ENCODE data around the gene SYNDIG1.

SYNDIG1 gene

DNA sequence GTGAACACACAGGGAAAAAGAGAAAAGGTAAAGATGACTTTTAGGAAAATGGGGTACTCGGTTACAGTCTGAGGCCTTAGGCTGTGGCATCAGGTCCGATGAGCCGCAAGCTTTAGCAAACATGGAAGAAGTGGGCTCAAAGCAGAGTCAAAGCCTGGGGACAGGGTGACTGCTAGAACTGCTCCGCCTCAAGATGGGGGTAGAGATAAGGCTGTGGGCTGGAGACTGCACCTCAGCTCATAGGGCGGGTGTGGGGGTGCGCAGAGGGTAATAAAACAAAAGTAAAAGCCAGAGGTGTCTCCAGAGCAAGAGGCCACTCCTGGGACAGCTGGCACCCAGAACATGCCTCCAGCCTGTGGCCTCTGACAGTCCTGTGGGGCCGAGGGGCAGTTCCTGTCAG, 21.3 kb upstream of the SYNDIG1 start:
- DNase-seq, result no peak

DNA sequence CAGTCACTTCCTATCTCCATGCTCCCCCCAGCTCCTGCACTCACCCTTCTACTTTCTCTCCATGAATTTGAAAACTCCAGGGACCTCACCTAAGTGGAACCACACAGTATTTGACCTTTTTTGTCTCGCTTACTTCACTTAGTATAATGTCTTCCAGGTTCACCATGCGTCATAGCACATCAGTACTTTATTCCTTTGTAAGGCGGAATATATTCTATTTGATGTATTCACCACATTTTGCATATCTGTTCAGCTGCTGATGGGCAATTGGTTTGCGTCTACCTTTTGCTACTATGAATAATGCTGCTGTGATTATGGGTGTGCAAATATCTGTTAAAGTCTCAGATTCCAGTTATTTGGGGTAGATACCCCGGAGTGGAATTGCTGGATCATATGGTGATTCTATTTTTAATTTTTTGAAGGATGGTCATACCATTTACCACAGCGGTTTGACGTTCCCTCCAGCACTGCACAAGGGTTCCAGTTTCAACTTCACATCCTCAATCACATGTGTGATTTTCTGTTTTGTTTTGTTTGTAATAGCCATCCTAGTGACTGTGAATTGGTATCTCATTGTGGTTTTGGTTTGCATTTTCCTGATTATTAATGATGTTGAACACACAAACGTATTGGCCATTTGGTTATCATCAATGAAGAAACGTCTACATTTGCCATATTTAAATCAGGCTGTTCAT, 20.3 kb upstream of the SYNDIG1 start:
- DNase-seq, result no peak

DNA sequence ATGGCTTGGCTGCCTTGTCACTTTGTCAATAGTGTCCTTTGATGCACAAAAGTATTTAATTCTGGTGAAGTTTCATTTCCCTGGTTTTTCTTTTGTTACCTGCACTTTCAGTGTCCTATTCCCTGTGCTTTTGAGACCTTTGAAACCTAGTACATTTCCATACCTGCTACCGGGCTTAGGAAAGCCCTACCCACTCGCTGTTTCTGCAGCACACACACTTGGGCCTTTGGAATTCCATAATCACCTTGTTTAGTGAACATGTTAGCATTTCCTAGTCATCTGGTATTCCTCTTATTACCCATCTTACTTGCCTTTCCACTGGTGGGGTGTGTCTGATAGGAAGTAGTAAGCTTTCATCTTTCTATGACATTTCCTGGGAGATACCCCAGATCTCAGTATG, 19.3 kb upstream of the SYNDIG1 start:
- no peak for DNase-seq

DNA sequence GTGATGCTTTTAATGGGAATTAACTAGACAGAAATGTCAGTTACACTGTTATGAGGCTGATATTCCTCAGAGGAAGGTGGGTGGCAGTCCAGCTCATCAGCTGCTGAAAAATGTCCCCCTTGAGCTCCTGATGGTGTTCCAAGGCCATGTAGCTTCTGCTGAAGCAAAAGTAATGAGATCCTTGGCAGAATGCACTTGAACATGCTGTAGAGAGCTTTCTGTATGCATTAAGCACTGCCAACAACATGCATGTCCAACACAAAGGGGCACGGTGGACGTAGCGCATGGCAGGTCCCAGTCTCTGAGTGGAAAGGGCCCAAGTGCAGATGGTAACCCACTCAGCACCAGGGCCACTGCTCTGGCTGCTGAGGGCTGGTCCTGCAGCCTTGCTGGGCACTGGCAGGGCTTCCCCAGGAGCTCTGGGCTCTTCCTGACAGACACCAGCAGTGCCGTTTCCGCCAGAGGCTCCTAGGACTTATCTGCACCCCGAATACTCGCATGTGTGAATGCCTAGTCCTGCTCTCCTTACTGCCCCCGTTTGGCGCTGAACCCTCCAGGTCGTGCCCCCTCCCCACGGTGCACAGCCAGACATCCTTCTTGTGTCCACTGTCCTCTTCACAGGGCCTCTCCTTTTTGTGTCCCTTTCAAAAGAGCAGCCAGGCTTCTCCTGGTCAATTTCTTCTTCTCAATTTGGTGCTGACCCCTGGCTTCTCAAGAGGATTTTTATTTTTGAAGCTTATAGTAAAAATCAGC, 18.6 kb upstream of the SYNDIG1 start:
- no peak for DNase-seq

DNA sequence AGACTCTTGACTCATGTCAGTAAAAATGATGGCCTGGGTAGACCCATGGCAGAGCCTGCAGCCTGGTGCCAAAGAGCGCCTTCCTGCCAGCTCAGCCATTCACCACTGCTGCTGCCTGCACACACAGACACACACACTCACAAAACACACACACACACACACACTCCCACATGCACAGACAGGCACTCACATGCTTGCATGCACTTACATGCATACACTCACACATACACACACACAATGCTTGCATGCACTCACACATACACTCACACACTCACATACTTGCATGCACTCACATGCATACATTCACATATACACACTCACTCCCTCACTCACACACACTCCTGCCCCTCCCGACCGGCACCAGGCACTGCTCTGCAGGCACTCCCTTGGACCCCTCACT, 18.0 kb upstream of the SYNDIG1 start:
- DNase-seq, result no peak

DNA sequence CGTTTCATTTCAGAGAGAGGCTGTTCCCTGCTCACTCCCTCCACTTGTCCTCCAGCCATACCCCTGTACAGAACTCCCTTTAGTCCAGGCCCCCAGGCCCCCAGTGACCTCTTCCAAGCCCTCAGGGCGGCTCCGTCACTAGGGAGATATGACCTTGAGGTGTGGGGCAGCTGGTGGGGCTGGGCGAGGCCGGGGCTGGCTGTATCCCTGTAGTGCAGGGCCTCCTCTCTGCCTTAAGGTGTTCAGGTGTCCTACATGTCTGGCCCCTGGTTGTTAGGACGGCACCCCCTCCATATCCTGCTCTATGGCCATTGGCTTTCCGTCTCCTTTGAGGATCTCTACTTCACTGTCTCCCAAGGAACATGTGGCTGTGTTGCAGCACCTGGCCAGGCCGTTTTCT, 17.4 kb upstream of the SYNDIG1 start:
- DNase-seq, result no peak

DNA sequence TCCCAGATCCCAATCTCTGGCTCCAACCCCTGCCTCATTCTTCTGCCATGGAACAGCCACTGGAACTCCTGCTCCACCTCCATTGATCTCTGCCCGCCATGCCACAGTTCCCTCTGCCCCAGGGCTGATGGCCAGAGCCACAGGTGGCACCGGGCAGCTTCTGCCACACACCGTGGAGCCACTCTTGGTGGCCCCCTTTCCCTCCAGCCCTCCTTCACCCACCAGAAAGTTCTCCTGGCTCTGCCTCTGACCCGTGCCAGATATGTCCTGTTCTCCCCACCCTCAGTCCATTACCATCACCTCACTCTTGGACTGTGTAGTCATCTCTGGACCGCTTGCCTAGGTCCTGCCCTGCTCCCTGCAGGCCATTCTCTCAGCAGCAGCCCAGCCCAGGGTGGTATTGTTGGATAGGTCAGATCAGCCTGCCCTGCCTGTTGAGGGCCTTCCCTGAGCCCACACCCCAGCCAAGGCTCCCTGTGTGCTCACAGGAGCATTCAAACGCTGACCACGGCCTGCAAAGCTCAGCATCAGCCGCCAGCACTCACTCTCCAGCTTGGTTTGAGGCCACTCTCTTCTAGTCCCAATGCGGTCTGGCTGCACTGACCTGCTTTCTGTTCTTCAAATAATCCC, 16.8 kb upstream of the SYNDIG1 start:
- DNase-seq, result no peak

DNA sequence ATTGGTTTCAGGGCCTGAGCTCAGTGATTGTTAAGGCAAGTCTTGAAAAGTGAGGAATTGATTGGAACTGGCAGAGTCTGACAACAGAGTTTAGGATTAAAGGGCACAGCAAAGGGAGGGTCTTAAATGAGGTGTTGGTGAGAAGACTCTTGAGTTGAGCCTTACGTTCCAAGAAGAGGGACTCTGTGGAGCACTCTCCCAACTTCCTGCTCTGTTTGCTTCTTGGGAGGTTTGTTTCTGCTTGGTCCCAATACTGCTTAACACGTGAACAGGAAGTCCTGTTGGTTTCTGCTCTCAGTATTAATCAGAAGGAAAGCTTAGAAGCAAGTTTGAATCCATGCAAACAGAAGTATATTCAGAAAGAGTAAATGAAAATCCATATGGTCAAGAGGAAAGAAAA, 15.6 kb upstream of the SYNDIG1 start:
- DNase-seq, result no peak

DNA sequence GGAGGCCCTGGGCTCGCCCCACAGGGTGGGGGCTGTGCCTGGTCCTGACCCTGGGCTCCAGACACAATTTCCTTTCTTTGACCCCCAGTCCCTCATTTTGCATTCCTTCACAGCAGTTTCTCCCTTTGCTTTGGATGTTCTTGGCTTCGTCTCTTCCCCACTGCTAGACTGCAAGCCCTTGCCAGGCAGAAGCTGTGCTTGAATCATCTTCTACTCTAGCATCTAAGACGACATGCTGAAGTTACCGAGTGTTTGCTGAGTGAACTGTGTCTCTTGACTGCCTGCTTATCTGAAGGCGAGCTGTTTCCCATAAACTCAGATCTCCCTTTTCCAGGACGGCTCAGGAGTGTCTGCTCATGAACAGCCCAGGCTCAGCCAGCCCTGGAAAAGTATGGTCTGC, 14.3 kb upstream of the SYNDIG1 start:
- no peak for DNase-seq

DNA sequence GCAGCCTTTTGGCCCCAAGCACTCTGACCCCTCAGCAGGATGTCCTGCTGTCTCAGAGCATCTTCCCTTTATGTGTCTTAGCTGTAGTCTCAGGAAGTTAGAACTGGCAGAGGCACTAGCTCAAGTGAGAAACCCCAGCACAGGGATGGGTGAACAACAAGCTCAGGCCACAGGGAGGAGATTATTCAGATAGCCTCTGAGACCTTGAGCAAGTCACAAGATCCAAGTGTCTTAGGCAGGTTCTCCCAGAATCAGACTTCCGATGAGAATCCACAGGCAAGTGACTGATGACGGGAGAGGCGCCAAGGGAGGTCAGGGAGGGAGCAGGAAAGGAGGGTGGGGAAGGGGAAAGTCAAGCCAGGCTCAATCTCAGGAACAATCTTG, 13.0 kb upstream of the SYNDIG1 start:
- DNase-seq, result no peak

DNA sequence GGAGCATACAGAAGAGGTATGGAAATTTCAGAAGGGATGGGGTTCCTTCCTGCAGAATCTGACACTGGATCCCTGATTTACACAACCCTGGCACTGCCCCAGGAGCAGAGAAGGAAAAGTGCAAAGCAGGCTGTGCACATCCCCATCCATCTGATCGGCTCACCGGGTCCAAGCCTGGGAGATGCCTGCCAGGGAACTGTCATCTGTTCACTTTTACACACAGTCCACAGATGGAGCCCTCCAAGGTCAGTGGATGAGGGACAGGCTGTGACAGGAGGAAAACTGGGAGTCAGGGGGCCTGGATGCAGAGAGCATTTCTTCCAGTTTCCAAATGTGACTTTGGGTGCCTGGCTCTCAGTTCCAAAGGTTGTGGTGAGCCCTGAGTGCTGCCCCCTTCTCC, 11.0 kb upstream of the SYNDIG1 start:
- DNase-seq, result no peak

DNA sequence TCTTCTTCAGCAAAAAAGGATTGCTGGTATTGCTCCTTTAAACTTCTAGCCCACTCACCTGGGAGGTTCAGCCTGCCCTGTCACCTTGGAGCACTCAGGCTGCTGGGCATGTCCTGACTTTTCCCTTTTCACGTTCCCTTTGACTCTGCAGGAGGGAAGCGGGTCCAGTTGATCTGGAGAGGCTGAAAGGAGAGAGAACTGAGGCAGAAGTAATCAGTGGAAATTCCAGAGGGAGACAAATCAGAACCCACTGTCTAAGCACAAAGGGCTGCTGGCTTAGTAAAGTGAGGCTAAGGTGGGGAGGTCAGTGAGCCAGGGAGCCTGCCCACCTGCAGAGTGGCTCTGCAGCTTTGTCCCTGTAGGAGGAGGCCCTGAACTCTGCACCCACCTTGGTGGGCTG, 9.7 kb upstream of the SYNDIG1 start:
- DNase-seq, result no peak

DNA sequence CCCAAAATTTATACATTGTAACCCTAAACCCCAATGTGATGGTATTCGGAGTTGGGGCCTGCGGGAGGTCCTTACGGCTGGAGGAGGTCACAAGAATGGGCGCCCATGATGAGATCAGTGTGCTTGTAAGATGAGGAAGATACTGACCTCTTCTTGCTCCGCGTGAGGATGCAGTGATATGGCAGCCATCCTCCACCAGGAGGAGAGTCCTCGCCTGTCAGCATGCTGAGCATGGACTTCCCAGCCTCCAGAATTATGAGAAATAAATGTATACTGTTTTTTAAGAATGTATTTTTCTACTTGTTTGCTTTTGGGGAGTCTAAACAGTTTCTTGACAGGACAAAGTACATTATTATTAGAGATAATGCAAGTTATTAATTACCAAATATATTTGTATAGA, 8.7 kb upstream of the SYNDIG1 start:
- no peak for DNase-seq

DNA sequence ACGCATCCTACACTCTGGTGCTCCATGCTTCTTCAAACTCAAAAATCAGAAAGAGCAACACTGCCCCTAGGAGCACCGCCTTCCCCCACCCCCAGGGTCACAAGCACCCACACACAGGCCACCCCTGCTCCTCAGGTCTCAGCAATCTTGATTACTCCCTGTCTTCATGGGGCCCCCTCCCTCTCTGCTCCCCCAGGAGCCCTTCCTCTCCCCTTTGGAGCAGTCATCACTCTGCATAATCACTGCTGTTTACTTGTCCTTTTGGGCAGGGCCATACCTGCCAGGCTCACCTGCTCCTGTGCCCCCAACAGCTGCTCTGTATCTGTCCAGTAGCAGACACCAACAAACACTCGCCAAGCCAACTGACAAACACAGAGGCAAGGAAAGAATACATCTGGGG, 7.6 kb upstream of the SYNDIG1 start:
- no peak for DNase-seq

DNA sequence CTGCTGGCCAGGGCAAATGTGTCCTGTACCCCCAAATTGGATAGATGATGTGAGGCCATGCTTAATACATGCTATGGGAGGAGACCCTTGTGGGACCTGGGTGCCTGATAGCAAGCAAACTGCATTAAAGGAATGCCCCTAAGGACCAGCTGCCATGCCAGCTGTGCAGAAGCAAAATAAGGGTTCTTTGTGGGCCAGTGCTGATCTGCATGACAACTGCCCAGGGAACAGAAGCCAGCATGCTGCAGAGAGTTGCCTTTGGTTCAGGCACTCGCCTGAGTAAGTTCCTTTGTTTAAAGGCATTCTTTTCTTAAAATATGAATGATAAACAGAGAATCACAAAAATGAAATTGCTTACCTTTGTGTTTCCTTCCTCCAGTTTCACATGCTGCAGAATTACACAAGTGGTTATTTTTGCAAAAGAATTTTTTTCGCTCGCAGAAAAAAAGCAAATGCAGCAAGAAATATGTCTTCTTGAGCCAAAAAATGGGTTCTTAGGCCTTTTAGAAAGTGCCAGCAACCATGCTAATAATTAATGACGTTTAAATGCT, 6.9 kb upstream of the SYNDIG1 start:
- no peak for DNase-seq

DNA sequence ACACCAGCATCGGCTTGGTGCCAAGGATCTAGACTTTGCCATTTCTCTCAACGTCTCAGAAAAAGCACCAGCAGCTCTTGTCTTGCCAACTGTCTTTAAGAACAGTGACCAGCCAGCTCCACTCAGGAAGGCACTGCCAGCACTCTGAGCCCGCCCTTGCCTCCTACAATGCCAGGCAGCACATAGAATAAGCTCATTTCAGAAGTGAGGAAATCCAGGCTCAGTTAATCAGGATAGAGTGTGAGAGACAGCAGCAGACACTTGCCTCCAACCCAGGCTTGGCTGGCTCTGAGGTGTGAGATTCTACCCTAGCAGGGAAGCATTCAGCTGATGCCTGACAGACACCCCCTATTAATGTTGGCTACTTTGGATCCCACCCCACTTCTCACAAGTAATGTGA, 4.3 kb upstream of the SYNDIG1 start:
- no peak for DNase-seq

DNA sequence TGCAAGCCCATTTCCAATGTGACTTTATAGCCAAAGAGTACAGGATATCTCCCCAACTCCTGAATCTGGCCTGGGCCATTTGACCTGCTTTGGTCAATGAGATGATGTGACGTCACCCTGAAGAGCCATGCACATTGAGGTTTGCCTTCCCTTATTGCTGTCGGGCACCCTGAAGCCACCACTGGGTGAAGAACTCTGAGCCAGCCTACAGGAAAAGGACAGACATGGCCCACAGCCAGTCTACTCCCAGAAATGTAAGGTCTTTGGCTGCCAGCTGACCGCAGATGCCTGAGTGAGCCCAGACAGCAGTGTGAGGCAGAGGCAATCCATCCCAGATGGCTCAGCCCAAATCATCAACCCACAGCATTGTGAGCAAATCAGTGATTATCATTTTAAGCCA, 3.7 kb upstream of the SYNDIG1 start:
- DNase-seq, result peak; percentile 26

DNA sequence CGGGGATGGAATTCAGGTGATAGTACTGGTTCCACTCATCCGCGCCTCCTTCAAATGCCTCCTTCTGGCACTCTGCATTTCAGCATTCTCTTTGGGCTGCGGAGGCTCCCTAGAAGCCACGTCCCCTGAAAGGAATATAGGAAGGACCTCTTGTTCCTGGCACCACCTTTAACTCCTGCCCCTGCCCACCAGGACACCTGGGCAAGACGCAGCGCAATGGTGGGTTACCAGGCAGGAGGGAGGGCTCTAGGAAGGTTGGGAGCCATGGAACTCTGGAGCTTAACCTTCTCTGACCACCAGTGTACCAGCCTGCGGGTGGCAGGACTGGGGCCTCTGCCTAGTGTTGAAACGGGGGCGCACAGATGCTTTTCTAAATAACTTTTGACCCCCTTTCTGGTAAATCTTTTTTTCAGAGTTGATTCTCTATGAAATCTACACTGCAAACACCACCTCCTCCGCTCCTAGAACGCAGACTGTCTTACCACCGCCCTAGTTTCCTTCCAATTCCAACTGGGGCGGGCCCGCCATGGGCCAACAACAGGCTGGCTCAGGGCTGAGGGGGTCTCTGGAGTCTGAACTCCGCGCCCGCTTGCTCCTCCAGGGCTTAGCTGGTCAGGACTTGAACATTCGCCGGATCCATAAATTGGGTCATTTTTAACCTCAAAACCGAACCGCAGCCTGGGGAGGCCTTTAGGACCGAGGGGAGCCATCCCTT, 871 bp upstream of the SYNDIG1 start:
- DNase-seq, result no peak

DNA sequence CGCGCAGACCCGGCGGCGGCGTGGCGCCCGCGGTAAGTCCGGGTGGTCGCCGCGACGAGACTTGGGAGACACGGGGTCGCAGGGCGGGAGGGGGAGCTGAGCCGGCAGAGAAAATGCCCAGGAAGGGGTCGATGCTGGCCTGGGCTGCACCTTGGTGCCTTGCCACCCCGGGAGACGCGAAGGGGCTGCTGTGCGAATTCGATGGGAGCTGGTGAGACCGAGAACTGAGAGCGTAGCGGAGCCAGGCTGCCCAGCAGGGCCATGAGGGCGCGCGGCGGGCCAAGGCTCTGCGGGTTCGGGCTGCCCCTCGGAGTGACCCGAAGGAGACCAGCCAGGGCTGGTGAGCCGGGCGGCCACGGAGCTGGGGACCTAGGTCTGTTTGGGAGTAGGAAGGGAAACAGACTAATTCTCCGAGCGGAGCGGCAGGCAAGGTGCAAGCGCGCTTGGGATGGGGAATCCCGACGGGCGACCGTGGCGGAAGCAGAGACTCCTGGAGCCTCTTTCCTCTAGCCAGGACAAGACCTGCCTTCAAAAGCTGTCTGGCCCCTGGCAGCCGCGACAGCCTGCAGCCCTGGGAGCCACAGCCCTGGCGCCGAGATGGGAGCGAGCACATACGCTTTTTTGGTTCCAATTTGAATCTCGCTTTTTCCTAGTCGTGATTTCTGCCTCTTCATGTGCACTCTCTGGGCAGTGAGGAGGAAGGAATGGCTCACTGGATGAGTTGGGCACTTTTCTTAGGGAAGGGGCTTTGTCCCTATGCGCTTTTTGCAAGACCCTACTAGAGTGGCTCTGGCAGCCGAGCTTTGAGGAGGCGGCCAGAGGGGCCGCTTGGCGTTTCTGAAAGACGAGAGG, 691 bp downstream of the SYNDIG1 start:
- DNase-seq, result peak; percentile 30

DNA sequence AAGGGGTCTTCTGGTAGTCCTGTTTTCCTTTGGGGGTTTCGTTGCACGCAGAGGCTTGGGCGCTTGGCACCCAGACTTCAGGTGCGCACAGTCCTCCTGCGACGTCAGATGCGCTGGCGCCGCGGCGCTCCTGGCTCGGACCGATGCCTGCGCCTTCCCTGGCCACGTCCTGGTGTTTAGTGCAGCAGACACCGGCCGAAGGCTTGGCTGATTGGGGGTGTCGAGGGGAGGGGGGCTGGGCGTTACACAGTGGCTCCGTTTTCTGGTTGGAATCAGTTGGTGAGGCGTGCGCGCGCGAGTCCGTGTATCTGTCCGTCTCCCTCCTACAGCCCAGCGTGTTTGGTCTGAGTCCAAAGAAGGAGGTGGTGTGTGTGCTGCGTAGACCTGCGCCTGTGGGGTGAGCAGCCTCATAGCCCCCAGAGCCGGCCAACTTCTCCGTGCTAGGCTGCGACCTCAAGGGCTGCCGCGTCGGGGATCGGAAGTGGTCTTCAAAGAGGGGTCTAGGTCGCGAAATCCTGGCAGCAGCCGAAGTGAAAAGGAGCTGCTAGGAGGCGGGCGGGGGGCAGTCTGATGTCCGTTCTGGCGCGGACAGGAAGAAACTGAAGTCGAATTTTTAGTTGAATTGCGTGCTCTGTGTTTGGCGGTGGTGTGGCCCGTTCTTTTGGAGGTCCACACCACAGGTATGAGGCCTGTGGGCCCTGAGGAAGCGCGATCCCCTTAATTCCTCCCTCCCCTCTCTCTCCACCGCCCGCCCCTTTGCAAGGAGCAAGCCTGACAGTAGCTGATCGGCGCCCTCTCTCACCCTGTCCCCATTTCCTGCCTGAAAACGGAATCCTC, 1.5 kb downstream of the SYNDIG1 start:
- DNase-seq, result no peak

DNA sequence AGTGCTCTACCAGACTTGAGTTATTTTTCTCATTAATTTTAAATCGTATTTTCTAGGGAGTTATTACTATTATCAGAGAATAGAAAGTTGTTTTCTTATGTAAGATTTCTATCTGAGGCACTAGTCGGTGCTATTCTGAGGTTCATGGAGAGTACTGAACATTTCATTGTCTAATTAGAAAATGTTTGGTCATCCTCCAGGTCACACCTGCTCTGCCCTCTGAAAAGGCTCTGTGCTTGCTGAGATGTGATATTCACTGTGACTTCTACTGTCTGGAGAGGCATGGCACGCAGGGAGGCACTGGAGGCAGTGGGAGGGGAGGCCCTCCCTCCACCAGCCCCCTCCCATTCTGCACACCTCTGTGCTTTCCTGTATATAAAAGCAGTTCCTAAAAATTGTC, 3.0 kb downstream of the SYNDIG1 start:
- DNase-seq, result no peak

Measured in GOT3 (cell line).